Left kidney (tissue), 2 donors: ENCODE measurements around the gene PGAP6. TPM values are rescaled to one million over a fixed set of nuclear protein-coding genes. Genes with fewer than 3 reads are reported as not detected.
"Not testable (repeated sequence)": the region's sequence is repeated elsewhere in the genome, so short reads cannot be mapped to it uniquely, and the experiment has no call there.

Experiments used
- DNase-seq: peaks from one replicate; pipeline ENCODE4 v3.0.0-alpha.2; 2013
- polyA plus RNA-seq: library from polyadenylated mRNA; unstranded; fragments of 120-200 nt; gene quantifications from one replicate; pipeline ENCODE4 v1.2.1, GENCODE V29; 2013; ENCODE audit not compliant: insufficient read length

The PGAP6 gene
- polyA plus RNA-seq, 1 donor = 56.1 TPM

DNA sequence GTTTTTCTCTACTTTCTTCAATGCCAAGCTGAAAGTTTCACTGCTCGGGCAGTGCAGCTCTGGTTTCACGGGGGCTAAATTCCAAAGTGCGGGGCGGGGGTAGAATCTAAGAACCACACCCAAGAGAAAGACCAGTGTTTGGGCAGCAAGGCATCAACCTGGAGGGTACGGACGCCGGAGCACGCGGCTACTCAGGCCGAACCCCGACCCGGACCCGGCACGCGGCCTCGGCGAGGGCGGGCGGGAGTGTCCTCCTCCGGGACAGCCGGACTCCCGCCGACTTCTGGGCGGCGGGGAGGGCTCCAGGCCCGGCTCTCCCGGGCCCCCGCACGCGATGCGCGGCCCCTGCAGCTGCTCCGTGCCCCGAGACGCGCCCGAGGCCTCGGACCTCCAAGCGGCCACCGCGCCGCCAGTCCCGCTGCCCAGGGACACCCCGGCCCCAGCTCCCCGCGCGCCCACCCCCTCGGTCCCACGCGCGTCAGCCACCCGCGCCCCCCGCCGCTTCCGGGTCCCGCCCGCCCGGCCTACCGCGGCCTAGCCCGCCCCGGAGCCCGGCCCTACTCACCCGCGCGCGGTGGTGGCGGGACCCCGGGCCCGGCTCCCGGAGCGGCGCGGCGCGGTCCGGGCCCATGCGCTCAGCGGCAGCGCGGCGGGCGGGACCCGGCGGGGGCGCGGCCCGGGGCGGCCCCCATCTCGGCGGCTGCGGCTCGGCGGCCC lies 29.8 kb downstream of the PGAP6 start:
- DNase-seq = no peak

DNA sequence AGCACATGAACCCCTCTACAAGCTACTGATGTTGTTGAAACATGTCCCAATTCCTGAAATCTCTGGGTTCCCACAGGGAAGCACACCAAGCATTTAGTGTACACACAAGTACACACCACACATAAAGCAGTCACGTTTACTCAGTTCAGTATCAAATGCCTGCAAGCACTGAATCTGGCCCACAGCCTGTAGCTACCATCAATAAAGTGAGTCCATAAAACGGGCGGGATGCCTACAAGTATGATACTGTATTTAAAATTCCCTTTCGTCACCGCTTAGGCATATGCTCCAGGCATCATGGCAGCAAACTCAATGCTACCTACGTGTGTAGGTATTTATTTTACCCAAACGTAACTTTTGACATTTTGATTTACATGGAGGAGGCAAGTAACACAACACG lies 31.6 kb downstream of the PGAP6 start:
- no peak for DNase-seq

DNA sequence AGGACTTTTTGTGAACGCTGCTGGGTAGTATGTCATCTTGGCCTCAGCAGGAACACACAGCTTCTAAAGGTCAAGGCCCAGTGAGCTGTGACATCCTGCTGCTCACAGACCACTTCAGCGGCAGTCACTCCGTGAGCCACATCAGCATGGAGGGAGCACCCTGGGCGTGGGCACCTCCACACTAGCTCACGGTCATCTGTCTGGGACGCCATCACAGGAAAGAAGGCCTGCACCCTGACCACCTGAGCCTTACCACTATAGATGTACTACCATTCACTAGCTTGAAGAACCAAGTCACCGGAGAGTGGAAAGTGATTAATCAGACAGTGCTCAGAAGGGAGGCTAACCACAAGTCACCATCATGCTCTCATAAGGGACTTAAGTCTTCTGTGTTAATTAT lies 32.6 kb downstream of the PGAP6 start:
- DNase-seq = no peak

DNA sequence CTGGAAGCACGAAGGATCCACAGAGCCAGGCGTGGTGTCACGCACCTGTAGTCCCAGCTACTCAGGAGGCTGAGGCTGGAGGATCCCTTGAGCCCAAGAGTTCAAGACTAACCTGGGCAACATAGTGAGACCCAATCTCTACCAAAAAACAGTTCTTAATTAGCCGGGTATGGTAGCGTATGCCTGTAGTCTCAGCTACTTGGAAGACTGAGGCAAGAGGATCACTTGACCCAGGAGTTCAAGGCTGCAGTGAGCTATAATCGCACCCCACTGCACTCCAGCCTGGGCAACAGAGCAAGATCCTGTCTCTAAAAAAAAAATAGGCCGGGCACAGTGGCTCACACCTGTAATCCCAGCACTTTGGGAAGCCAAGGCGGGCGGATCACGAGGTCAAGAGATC lies 33.3 kb downstream of the PGAP6 start:
- DNase-seq = not testable (repeated sequence)

DNA sequence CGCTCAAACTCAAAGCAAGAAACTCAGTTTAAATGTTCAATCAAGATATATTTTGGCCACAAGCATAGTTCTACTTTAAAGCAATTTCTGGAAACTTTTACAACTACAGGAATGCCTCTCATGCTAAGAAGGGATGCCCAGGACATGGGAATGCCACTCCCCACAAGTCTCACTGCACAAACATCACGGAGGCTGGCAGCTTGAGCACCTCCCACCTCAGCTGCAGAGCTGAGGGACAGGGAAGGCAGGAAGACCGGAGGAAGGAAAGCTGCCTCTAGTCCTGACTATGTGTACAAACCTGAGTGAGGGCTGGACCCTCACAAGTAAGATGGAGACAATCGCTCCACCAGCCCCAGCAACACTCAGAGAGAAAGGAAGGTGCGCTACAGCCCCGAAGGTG lies 34.6 kb downstream of the PGAP6 start:
- no peak for DNase-seq

DNA sequence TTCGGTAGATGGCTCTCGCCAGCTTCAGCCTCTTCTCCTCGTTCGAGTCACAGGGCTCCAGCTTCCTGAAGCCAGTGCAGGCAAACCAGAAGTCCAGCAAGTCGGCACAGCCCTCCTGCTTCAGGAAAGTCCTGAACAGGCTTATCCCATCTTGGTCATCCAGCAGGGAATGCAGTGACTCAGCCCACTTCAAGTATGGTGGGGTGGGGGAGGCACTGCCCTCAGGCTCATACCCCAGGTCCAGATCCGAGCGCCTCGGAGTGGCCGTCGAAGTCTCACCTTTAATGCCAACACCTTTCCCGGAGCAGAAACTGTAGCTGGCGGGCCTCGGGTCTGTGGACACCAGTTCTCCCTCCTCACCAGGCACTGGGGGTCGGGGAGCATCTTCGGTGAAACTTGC lies 35.2 kb downstream of the PGAP6 start:
- DNase-seq = no peak

- DNase-seq = no peak
These were observed 36.0 kb downstream of the PGAP6 start for GRCh38 chr16:345772-346171.

DNA sequence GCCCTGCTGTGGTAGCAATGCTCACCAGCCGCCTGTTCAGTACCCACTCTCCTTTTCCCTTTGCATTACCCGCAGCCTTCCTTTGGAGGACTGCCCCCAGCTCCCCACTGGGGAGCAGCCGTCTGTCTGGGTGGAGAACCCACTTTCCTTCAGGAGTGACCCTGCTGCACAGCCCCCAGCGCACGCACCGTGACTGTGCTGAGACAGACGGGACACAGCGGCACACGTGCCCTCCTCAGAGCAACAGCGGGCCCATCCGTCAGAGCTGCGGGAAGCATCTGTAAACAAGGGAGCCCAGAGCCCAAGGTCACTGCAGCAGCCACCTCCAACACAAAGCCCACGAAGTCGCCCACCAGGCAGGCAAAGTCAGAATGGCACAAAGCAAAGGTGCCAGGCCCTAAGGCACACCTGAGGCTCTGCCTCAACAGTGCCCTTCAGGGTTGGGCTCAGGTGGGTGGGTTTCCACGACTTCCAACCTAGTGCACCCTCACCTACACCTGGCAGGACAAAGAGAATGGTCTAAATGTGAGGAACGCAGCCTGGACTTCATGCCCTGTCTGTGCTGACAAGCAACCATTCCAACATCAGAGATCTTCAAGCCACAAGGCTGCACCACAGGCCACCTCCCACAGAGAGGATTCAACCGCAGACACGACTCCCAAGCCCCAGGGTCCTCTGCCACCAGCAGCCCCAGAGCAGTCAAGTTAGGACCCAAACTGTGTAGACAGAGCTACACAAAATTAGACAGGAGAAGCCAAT lies 39.1 kb downstream of the PGAP6 start:
- DNase-seq = no peak

GRCh38 chr16:341974-342336 lies 39.8 kb downstream of the PGAP6 start:
- DNase-seq = not testable (repeated sequence)

DNA sequence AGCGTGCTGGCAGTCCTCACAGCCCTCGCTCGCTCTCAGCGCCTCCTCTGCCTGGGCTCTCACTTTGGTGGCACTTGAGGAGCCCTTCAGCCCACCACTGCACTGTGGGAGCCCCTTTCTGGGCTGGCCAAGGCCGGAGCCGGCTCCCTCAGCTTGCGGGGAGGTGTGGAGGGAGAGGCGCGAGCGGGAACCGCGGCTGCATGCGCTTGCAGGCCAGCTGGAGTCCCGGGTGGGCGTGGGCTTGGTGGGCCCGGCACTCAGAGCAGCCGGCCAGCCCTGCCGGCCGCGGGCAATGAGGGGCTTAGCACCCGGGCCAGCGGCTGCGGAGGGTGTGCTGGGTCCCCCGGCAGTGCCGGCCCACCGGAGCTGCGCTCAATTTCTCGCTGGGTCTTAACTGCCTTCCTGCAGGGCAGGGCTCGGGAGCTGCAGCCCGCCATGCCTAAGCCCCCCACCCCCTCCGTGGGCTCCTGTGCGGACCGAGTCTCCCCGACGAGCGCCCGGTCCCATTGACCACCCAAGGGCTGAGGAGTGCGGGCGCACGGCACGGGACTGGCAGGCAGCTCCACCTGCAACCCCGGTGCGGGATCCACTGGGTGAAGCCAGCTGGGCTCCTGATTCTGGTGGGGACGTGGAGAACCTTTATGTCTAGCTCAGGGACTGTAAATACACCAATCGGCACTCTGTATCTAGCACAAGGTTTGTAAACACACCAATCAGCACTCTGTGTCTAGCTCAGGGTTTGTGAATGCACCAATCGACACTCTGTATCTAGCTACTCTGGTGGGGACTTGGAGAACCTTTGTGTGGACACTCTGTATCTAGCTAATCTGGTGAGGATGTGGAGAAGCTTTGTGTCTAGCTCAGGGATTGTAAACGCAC lies 40.4 kb downstream of the PGAP6 start:
- DNase-seq = not testable (repeated sequence)

GRCh38 chr16:340370-341091 lies 41.2 kb downstream of the PGAP6 start:
- DNase-seq = no peak

- no peak for DNase-seq
These were observed 42.1 kb downstream of the PGAP6 start for GRCh38 chr16:339680-340079.

DNA sequence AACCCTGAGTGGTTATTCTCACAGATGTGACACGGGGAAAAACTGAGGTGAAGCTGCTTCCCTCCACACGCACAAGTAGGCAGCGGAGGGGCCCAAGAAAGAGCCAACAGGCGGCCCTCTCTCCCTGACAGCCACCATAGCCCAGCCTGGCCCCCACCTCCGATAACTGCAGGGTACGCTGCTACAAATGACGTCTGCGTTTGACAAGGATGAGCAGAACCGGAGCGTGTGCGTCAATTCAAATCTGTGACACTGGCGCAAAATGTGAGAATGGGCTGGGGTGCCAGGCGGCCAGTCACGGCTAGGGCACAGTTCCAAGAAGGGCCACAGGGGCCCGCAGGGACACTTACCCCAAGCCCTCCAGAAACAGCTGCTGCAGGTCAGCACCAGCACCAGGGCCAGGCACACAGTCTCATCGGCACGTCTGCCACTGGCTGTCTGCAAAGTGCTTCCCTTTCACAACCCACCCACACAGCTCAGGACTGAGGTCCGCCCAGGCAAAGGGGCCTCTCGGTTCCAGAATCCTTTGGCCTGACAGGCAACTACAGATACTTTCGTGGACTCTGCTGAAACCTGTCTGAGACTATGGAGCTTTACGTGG lies 43.7 kb downstream of the PGAP6 start:
- DNase-seq = no peak

- DNase-seq = no peak
These were observed 44.3 kb downstream of the PGAP6 start for GRCh38 chr16:337437-337836.

DNA sequence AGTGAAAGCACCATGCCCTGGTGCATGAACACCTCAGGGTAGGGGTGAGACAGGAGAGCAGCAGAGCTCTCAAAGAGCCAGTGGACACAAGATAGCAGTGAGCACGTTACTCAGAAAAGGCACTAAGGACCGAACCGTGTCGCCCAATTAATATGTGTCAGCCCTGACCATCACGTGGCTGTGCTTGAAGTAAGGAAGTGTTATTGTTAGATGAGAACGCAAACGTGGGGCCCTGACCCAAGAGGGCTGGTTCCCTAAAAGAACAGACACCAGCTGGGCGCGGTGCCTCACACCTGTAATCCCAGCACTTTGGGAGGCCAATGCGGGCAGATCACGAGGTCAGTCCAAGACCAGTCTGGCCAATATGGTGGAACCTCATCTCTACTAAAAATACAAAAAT lies 45.5 kb downstream of the PGAP6 start:
- no peak for DNase-seq

DNA sequence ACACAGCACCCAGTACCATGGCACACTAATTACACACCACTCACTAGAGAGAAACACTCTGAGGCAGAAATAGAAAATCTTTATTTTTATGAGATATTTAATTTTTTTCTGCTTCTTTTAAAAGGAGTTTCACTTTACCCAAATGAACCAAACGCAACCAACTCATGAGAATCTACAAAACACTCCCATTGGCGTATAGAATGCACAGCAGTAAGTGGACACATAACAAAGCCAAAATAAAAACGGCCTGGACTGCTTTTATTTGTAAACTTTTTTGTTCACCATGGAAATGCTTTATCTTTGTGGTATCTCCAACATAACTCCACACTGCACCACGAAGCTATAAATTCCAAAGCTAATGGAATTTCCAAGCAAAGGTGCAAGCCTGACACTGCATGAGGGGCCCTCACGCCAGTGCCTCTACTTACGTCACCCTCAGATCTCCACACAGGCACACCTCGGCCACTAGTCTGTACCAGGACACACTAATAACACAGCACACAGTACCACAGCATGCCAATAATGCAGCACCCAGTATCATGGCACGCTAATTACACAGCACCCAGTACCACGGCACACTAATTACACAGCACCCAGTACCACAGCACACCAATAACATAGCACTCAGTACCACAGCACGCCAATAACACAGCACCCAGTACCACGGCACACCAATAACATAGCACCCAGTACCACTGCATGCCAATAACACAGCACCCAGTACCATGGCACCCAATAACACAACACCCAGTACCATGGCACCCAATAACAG lies 46.7 kb downstream of the PGAP6 start:
- not testable (repeated sequence) for DNase-seq

DNA sequence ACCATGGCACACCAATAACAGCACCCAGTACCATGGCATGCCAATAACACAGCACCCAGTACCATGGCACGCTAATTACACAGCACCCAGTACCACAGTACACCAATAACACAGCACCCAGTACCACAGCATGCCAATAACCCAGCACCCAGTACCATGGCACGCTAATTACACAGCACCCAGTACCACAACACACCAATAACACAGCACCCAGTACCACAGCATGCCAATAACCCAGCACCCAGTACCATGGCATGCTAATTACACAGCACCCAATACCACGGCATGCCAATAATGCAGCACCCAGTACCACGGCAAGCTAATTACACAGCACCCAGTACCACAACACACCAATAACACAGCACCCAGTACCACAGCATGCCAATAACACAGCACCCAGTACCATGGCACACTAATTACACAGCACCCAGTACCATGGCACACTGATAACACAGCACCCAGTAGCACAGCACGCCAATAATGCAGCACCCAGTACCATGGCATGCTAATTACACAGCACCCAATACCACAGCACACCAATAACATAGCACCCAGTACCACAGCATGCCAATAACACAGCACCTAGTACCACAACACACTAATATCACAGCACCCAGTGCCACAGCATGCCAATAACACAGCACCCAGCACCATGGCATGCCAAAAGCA lies 47.5 kb downstream of the PGAP6 start:
- DNase-seq = not testable (repeated sequence)

GRCh38 chr16:333406-334094 lies 48.2 kb downstream of the PGAP6 start:
- no peak for DNase-seq

DNA sequence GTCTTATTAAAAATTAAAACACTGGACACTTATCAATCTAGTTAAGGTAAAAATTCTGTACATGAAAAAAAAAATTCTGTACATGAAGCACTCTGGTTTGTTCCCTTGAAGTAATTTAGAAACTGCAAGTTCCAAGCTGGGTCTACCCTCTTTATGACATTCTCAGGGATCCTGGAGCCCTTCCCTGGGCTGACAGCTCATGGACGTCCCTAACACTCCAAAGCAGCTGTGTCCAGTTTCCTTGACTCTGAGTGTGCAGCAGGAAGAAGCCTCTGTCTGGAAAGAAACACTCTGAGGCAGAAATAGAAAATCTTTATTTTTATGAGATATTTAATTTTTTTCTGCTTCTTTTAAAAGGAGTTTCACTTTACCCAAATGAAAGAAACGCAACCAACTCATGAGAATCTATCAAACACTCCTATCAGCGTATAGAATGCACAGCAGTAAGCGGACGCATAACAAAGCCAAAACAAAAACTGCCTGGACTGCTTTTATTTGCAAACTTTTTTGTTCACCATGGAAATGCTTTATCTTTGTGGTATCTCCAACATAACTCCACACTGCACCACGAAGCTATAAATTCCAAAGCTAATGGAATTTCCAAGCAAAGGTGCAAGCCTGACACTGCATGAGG lies 50.5 kb downstream of the PGAP6 start:
- DNase-seq = not testable (repeated sequence)
